GM15510 (cell line): ENCODE data around the gene NCBP3.

ENCODE experiments used
- POLR2A ChIP-seq: IDR thresholded peaks from 3 replicates; pipeline ENCODE4 v1.6.1; 2011; ENCODE audit warnings: borderline replicate concordance; ENCODE audit not compliant: insufficient read length; ENCODE audit errors: extremely low read depth

NCBP3 gene

GRCh38 chr17:3845621-3846436 lies at the start of gene NCBP3:
Gene NCBP3, minus strand, starts transcription at chr17:3846246. Its CDS starts 23 bp downstream, at chr17:3846223.
- peak; percentile 95 for TF ChIP-seq POLR2A

GRCh38 chr17:3895354-3895753 lies 49.3 kb upstream of the NCBP3 start:
- TF ChIP-seq POLR2A: no peak

- TF ChIP-seq POLR2A: no peak
These were observed 48.9 kb upstream of the NCBP3 start for GRCh38 chr17:3894911-3895343.

- no peak for TF ChIP-seq POLR2A
These were observed 48.1 kb upstream of the NCBP3 start for GRCh38 chr17:3894188-3894587.

- TF ChIP-seq POLR2A: no peak
These were observed 47.7 kb upstream of the NCBP3 start for GRCh38 chr17:3893720-3894116.

- peak; percentile 18 for TF ChIP-seq POLR2A
These were observed 47.1 kb upstream of the NCBP3 start, which contains the start of gene CAMKK1 for GRCh38 chr17:3893003-3893719. Gene CAMKK1, minus strand, starts transcription at chr17:3893053. Its CDS starts 7,366 bp downstream, at chr17:3885687.

GRCh38 chr17:3892095-3892998 lies 46.3 kb upstream of the NCBP3 start:
- no peak for TF ChIP-seq POLR2A

- no peak for TF ChIP-seq POLR2A
These were observed 45.6 kb upstream of the NCBP3 start for GRCh38 chr17:3891626-3892094.

- no peak for TF ChIP-seq POLR2A
These were observed 44.8 kb upstream of the NCBP3 start for GRCh38 chr17:3890878-3891219.

GRCh38 chr17:3890082-3890877 lies 44.2 kb upstream of the NCBP3 start:
- TF ChIP-seq POLR2A: no peak

- no peak for TF ChIP-seq POLR2A
These were observed 43.4 kb upstream of the NCBP3 start for GRCh38 chr17:3889325-3890012.

GRCh38 chr17:3888343-3889171 lies 42.5 kb upstream of the NCBP3 start:
- no peak for TF ChIP-seq POLR2A
